GM21723 (cell line): ENCODE data around the gene AADAT.
"Not testable (repeated sequence)": the region's sequence is repeated elsewhere in the genome, so short reads cannot be mapped to it uniquely, and the experiment has no call there.

Source experiments
- ATAC-seq: cut with Tn5 transposase; IDR thresholded peaks from one replicate; pipeline ENCODE4 v1.9.1; 2021; ENCODE audit warnings: mild to moderate bottlenecking, moderate library complexity; ENCODE audit not compliant: unreplicated experiment

Gene AADAT

DNA sequence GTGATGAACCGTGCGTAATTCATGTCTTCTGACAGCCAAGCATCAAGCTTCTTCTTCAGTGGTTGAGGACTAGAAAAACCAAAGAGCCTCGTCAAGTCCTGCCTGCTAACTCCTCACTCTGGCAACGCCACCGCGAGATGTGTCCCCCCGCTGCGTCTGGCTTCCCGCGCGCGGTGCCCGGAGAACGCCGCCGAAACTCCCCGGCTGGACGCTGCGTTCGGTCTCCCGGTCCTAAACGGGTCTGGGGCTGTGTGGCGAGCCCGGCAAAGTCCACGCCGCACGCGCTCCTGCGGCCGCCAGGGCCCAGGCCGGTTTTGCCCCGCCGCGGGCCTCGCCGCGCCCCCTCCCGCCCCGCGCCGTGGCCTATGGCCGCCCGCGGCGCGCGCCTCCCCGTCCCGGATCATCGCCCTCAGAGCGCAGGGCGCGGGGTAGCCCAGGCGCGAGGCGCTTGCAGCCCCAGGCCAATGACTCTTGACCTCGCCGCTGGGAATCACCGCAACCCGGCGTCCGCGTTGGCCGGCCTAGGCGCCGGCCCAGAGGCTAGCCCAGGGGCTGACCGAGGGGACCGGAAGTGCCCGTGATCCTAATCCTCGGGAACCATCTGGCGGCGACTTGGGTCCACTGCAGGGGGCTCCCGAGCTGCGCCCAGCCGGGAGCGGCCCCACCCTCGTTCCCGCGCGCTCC lies at the start of gene AADAT:
Gene AADAT (minus strand): TSS at position 289 of the 684 bp plus-strand sequence. CDS start 266 bp downstream, at position 23.
- peak; percentile 72 for ATAC-seq

DNA sequence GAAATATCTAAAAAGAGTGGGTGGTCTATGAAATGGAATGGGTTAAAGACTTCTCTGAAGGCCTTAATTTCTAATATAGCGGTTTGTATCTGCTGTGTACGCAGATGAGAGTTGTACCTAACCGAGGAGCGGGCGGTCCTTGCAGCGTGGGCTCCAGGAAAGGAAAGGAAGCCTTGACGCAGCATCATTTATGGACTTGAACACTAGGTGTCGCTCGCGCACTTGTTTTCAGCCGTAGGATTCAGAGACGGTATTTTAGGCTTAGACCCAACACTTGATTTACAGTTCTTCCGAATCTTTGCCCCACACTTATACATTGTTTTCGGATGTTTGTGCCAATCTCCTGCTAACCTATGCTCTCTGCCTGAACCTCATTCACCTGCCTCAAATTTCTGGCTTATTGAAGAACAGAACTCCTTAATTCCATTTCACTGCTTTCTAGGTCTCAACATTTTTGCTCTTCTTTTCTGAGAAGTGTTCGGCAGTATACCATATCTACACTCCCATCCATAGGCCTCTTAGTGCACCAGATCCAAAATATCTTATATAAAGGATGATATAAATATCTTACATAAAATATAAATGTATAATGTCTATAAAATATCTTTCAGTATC lies 48.9 kb upstream of the AADAT start:
- ATAC-seq, result peak; percentile 96

DNA sequence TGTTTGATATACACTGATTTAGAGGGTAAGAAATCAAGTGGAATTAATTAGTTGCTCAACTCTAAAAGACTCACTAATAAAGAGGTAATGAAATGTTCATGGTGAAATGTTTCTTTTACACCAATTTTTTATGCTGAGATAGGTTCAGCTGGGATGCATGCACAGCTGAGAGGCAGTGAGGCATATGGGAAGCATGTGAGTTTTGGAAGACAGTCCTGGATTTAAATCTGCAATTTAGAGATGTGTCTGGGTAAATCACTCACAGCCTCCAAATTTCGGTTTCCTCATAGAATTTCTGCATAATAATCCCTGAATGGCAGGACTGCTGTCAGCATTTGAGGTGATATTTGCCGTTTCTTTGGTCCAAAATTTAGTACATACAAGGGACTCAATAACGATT lies 48.2 kb upstream of the AADAT start:
- no peak for ATAC-seq

DNA sequence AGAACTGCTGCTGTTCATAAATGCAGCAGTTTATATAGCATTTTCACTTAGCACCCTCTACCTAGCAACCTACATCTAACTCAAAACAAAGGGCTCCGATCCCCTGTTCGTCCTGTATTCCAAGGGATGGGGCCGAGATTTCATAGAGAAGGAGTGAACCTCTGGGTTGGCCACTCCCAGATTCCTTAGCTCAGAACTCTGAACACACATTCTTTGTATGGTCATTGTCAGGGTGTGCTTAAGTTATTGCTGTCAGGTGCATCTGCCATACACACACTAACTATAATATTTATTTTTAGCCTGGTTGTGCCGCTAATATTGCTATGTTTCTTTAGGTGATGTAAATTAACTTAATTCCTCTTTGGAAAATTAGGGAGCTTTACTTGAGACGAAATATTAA lies 47.7 kb upstream of the AADAT start:
- ATAC-seq, result no peak

DNA sequence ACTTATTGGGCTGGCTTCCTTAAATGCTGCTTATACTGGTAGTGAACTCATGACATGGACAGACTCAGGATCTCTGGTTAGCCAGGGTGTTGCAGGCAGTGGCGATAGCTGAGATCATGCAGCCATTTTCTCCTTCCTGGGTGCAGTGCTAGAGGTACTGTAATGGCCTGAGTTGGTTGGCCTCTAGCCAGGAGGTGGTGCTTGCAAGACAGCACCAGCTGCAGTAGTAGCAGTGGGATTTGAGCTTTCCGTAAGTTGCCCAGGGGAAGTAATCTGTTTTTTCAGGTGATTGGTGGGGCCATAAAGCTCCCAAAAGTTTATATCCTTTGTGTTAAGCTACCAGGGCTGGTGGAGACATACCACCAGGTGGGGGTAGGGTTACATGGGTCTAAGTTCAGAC lies 45.1 kb upstream of the AADAT start:
- ATAC-seq, result no peak

DNA sequence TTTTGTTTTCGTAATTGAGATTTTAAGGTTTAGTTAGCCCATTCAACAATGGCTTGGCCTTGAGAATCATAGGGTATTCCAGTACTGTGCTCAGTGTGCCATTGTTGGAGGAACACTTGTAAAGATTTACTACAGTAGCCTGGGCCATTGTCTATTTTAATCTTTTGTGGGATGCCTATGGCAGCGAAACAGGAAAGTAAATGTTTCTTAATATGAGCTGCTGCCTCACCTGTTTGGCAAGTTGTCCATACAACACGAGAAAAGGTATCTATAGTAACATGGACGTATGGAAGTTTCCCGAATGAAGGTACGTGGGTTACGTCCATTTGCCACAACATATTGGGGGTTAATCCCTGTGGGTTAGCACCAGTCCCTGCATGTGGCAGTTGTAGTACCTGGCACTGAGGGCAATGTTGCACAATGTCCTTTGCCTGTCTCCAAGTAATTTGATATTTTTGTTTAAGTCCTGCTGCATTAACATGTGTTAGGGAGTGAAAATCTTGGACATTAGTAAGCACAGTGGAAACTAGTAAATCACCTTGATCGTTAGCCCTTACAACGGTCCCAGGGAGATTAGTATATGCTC lies 38.6 kb upstream of the AADAT start:
- no peak for ATAC-seq

DNA sequence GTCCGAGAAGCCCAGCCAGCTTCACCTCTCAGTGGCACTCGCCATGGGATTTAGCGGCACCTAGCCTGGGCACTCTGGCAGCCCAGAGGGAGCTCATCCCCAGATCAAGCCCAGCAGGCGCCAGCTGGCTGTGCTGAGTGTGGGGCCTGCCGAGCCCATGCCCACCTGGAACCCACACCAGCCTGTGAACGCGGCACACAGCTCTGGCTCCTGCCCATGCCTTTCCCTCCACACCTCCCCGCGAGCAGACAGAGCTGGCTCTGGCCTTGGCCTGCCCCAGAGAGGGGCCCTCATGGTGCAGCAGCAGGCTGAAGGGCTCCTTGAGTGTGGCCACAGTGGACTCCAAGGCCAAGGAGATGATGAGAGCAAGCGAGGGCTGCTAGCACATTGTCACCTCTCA lies 38.0 kb upstream of the AADAT start:
- no peak for ATAC-seq

DNA sequence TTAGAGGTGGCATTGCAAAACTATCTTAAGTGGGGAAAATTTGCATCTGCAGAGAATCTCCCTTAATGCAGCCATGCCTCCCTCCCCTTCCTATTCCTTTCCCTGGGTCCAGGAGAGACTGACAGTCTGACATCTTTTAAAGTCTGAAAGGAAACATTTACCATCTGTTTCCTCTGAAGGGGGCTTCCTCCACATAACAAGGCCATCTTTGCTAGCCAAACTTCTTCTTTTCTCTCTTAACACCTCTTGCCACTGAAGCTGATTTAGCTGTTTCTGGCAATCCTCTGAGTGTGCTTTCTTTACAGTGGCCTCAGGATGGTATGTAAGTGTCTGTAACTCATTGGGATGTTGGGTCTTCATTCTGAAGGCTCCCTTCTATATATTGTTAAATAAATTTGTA lies 34.6 kb upstream of the AADAT start:
- ATAC-seq, result no peak

DNA sequence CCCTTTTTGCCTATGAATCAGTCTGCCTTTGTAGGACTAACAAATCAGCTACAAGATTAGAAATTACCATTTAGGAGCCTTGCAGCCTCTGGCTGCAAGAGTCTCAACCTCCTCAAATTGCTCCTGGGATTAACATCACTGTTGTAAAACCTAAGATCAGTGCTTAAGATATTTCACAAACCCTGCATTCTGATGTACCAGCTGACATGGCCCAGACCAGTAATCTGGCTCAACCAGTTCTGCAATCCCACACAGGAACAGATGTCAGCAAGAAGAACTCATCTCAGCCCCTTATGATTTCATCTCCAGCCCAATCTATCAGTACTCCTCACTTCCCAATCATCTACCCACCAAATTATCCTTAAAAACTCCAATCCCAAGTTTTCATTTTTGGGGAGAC lies 32.5 kb upstream of the AADAT start:
- ATAC-seq, result no peak

DNA sequence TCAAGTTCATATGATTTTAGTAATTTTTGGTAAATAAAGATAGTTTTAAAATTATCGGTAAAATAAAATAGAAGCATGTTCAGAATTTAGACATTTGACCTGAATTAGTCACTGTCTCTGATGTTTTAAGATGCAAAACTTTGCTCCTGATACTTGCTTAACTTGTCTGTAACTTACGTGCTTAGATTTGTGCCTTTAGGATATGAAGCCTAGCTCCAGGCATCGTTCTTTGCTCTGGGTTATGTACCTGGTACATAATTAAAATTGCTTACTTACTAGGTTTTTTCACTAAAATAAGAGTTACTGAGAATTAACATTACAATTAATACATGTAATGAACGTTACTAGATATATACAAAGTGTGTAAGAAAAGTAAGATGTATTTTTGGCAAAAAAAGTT lies 24.9 kb upstream of the AADAT start:
- no peak for ATAC-seq

DNA sequence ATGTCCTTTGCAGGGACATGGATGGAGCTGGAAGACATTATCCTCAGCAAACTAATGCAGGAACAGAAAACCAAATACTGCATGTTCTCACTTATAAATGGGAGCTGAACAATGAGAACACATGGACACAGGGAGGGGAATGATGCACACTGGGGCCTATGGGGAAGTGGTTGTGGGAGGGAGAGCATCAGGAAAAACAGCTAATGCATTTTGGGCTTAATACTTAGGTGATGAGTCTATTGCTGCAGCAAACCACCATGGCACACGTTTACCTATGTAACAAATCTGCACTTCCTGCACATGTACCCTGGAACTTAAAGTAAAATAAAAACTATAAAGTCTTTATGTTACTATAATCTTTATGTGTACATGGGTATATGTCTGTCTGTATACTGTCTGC lies 24.4 kb upstream of the AADAT start:
- ATAC-seq, result not testable (repeated sequence)

DNA sequence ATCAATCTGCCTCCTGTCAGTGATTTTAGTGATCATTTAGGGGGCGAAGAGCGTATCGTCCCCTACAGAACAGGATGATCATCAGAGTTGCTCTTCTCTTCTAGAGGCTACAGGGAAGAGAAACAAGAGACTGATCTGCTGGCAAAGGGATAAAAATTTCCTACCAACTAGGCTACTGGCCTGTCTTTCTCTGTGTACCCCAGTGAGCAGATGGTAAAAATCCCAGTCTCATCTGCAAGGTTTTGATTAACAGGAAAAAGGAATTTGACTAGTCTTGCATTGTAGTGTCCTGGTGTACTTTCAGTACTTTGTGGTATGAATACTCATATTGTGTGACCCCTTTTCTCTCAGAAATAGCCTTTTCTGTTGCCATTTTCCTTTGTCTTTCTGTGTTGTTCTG lies 21.8 kb upstream of the AADAT start:
- ATAC-seq, result no peak

DNA sequence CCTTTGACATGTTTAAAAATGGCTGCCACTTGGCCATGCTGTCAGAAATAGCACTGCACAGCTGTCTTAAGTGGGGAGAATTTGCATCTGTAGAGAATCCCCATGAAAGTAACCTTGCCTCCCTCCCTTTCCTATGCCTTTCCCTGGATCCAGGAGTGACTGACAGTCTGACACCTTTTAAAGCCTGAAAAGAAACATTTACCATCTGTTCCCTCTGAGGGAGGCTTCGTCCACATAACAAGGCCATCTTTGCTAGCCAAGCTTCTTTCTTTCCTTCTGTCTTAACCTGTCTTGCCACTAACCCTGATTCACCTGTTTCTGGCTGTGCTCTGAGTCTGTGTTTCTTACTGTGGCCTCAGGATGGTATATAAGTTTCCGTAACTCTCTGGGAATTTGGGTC lies 21.3 kb upstream of the AADAT start:
- no peak for ATAC-seq

DNA sequence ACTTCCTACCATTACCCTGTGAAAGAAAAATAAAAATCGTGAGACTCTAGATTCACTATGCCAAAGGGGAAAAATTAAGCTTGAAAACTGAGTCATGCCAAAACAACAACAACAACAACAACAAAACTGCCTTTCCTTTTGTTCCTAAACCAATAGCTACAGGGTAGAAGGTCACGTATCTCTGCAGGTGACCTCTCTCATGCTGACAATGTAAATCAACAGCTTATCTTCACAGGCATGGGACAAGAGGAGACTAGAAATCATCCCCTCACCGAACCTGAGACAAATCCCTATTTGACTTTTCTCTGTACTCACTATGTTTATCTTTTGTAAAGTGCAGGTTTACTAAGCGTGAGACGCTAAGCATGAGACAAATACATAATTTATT lies 20.5 kb upstream of the AADAT start:
- ATAC-seq, result no peak

DNA sequence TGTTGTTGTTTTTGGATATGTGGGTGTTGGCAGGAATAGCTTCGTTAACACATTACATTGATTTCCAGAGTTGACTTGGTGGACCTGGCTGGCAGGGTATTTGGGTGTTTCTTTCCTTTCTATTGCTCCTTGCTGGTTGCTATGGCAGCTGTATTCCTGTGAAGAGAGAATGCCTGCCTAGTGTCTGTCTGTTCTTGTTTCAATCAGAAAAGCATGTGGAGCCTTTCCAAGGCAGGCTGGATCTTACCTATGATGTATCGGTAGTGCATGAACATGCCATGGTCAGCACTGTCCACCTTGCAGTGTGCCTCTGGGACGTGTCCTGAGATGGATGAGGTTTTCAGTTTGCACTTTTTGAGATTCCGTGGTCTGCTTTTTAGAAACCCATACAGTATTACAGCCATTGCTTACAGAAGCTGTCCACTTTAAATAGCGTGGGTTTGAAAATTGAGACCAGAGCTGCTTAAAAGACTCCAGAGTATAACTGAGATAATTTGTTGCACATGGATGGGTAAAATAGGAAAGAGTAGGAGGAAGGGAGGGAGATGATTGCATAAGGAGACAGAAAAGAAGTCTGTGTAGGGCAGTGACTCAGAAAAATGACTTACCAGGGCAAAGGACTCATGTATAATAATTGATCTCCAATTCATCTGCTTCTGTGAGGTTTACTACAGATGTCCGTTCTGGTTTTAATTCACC lies 20.0 kb upstream of the AADAT start:
- ATAC-seq, result no peak

DNA sequence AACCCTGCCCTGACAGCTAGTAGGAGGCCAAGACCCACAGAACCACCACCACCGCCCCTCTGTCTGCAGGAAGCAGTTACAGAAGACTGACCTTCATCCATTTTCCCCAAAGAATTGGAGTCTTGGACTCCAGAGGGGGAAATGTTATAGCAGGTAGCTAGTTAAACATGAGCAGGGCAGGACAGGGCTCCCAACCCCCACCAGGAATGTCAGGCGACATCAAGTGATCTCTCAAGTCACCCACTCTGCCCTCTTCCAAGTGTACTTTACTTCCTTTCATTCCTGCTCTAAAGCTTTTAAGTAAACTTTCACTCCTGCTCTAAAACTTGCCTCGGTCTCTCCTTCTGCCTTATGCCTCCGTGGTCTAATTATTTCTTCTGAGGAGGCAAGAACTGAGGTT lies 17.1 kb upstream of the AADAT start:
- no peak for ATAC-seq

DNA sequence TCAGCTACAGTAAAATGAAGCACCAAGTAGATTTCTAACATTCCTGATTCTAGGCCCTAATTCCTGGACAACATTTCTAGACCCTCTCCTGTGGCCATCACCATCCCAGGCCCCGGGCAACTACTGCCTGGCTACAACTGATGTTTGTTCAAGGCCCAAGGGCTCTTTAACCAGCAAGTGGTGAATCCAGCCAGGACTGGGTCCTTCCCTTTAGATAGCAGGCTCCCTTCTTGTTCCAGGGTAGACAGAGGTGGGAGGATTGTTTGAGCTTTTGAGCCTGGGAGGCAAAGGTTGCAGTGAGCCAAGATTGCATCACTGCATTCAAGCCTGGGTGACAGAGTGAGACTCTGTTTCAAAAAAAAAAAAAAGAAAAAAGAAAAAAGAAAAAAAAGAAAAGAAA lies 12.7 kb upstream of the AADAT start:
- ATAC-seq, result no peak

DNA sequence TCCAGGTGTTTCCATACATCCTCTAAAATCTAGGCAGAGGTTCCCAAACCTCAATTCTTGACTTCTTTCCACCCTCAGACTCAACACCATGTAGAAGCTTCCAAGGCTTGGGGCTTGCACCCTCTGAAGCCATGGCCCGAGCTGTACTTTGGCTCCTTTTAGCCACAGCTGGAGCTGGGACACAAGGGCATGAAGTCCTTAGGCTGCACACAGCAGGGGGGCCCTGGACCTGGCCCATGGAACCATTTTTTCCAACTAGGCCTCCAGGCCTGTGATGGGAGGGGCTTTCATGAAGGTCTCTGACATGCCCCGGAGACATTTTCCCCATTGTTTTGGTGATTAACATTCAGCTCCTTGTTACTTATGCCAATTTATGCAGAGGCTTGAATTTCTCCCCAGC lies 8.4 kb upstream of the AADAT start:
- ATAC-seq, result not testable (repeated sequence)

DNA sequence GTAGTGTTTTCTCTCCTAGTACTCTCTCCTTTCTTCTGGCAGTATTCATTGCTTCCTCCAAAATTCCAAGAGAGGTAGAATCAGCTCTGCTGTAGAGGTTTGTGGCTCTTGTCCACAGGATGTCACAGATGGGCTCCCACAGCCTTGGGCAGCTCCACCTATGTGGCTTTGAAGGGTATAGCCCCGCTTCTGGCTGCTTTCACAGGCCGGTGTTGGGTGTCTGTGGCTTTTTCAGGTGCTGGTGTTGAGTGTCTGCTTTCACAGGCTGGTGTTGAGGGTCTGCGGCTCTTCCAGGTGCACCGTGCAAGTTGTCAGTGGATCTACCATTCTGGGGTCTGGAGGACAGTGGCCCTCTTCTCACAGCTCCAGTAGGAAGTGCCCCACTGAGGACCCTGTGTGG lies 7.9 kb upstream of the AADAT start:
- no peak for ATAC-seq

DNA sequence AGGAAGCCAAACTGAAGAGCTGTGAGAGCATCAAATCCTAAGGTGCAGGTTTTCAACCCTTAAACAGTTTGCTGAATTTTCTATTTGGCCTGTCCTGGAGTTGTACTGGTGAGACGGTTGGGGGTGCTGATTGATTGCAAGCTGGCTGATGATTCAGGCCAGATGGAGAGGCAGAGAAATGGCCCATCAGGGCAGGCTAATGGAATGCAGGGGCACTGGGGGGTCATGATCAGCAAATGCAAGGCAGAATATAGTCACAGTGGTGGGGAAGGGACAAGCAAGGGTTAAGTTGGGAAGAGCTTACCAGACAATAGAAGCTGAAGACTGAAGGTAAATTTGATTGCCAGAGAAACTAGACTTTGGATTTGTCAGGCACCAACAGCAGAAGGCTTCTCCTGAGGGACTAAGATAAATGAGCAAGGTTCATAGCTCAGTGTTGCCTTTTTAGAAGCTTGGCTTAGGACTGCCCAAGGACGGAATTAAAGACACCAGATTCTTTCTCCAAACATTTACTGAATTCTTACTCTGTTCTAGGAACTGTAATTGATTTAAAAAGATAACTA lies 4.3 kb upstream of the AADAT start:
- ATAC-seq, result no peak

DNA sequence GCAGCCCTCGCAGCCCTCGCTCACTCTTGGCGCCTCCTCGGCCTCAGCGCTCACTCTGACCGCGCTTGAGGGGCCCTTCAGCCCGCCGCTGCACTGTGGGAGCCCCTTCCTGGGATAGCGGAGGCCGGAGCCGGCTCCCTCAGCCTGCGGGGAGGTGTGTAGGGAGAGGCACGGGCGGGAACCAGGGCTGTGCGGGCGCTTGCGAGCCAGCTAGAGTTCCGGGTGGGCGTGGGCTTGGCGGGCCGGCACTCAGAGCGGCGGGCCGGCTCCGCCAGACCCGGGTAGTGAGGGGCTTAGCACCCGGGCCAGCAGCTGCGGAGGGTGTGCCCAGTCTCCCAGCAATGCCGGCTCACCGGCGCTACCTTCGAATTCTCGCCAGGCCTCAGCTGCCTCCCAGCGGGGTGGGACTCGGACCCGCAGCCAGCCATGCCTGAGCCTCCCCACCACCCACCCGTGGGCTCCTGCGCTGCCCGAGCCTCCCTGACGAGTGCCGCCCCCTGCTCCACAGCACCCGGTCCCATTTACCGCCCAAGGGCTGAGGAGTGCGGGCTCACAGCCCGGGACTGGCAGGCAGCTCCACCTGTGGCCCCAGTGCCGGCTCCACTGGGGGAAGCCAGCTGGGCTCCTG lies 1.4 kb upstream of the AADAT start:
- ATAC-seq, result no peak
